Brain microvascular endothelial cell (primary cell): Measurements from ENCODE around the gene ZFAND4.

Experiments used
- DNase-seq: peaks from one replicate; pipeline ENCODE4 v3.0.0-alpha.2; 2020
- H3K27ac ChIP-seq: fragments of 250-450 bp; sonication (Bioruptor Pico); 2 replicates; pipeline ENCODE4 v1.5.1; 2020; ENCODE audit warnings: mild to moderate bottlenecking, moderate library complexity
- H3K27me3 ChIP-seq: fragments of 250-450 bp; sonication (Bioruptor Pico); replicated peaks from 2 replicates; pipeline ENCODE4 v1.5.1; 2020; ENCODE audit warnings: mild to moderate bottlenecking
- H3K36me3 ChIP-seq: fragments of 250-450 bp; sonication (Bioruptor Pico); replicated peaks from 2 replicates; pipeline ENCODE4 v1.5.1; 2020; ENCODE audit warnings: mild to moderate bottlenecking
- H3K4me3 ChIP-seq: 2 replicates; pipeline ENCODE4 v1.5.1; 2011; ENCODE audit warnings: low read depth, mild to moderate bottlenecking, control low read depth, low read length, moderate library complexity
- CTCF ChIP-seq: IDR thresholded peaks from 2 replicates; pipeline ENCODE4 v1.5.1; 2011; ENCODE audit warnings: low read depth, mild to moderate bottlenecking, moderate library complexity, low read length, control low read depth, inconsistent platforms; ENCODE audit errors: missing control alignments
- in situ Hi-C: cut with HindIII; loops from 2 replicates; pipeline ENCODE4 v1.10.0; 2017; ENCODE audit warnings: low sequenced_read_pairs, low pct_ligation_motif_present

ZFAND4 gene

GRCh38 chr10:45640941-45641340 lies 31.6 kb downstream of the ZFAND4 start:
- Histone ChIP-seq H3K27me3 (no peaks in the 10 kb centered on the region), H3K36me3 (no peaks in the 10 kb centered on the region), H3K27ac (no peak overlapping the region), H3K4me3 (no peak overlapping the region)
- TF ChIP-seq CTCF: no peak
- in situ Hi-C loops: no loop called here
- DNase-seq: no peak

GRCh38 chr10:45640049-45640448 lies 32.5 kb downstream of the ZFAND4 start:
- TF ChIP-seq CTCF: no peak
- no peaks in the 10 kb centered on the region for H3K27me3 ChIP-seq
- DNase-seq: no peak
- no peaks in the 10 kb centered on the region for H3K36me3 ChIP-seq
- H3K4me3 ChIP-seq: no peak overlapping the region
- in situ Hi-C loops: no loop called here
- H3K27ac ChIP-seq: no peak overlapping the region

- in situ Hi-C loops: no loop called here
- no peak overlapping the region for H3K4me3 ChIP-seq
- H3K27ac ChIP-seq: no peak overlapping the region
- no peaks in the 10 kb centered on the region for H3K36me3 ChIP-seq
- DNase-seq: no peak
- TF ChIP-seq CTCF: no peak
- no peaks in the 10 kb centered on the region for H3K27me3 ChIP-seq
These were observed 45.0 kb downstream of the ZFAND4 start for GRCh38 chr10:45627412-45628048.

- in situ Hi-C loops: no loop called here
- Histone ChIP-seq H3K4me3 (no peak overlapping the region), H3K36me3 (no peaks in the 10 kb centered on the region), H3K27me3 (no peaks in the 10 kb centered on the region), H3K27ac (no peak overlapping the region)
- no peak for DNase-seq
- TF ChIP-seq CTCF: no peak
These were observed 46.7 kb downstream of the ZFAND4 start for GRCh38 chr10:45625879-45626278.

GRCh38 chr10:45624724-45625123 lies 47.8 kb downstream of the ZFAND4 start:
- no peak for DNase-seq
- no peak for TF ChIP-seq CTCF
- in situ Hi-C loops: no loop called here

GRCh38 chr10:45614869-45615268 lies 57.7 kb downstream of the ZFAND4 start:
- TF ChIP-seq CTCF: no peak

More at GRCh38 chr10:45624724-45625123, 47.8 kb downstream of the ZFAND4 start:
- Histone ChIP-seq H3K27me3 (no peaks in the 10 kb centered on the region), H3K27ac (no peak overlapping the region), H3K4me3 (no peak overlapping the region), H3K36me3 (no peaks in the 10 kb centered on the region)

More at GRCh38 chr10:45614869-45615268, 57.7 kb downstream of the ZFAND4 start:
- no peaks in the 10 kb centered on the region for H3K36me3 ChIP-seq
- in situ Hi-C loops: no loop called here
- H3K27me3 ChIP-seq: no peaks in the 10 kb centered on the region
- DNase-seq: no peak
- H3K4me3 ChIP-seq: no peak overlapping the region
- no peak overlapping the region for H3K27ac ChIP-seq
